K562 (cell line): ENCODE data around the gene OTUB2.

ENCODE experiments used
- CTCF ChIP-seq, 3 experiments: IDR thresholded peaks in 2 of 3; conservative IDR thresholded peaks in 1 of 3; 2 replicates each; pipeline ENCODE4 v1.5.1; 2011 to 2012; ENCODE audit warnings: low read length in 3 of 3, mild to moderate bottlenecking in 3 of 3, control low read depth in 2 of 3, improper control_type of control experiment in 1 of 3, inconsistent platforms in 1 of 3, low read depth in 1 of 3, mixed read lengths in 1 of 3, moderate library complexity in 1 of 3; ENCODE audit not compliant: insufficient read depth in 2 of 3
- SIN3B ChIP-seq: fragments of 450-650 bp; IDR thresholded peaks from 2 replicates; pipeline ENCODE4 v1.6.1; 2017; ENCODE audit warnings: low read depth, mild to moderate bottlenecking, moderate library complexity

DNA sequence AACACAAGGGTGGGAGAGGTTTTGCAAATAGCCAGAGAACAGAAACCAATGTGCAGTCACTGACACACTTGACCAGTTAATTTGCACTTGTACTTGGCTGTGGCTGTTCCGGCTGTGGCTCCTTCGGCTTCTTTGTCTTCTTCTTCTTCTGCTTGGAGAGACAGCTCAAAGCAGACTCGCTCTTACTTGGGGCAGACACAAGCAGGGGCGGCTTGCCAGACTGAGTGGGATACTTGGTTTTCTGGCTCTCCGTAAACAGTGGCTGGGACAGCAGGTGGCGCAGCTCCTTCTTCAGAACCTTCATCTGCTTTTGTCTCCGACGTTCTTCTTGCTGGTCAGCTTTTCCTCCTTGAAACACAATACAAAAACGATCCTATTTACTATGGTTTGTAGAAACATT lies 25.0 kb downstream of the OTUB2 start:
- TF ChIP-seq CTCF (IDR thresholded peaks at IDR 0.05 in 2 of 3, conservative IDR thresholded peaks at IDR 0.05 in 1 of 3; ENCODE audit: insufficient read depth in 2 of 3, low read depth in 1 of 3, low read length in 3 of 3) (peak in 1 of 3 experiments; percentile 27; a peak in 2 of 6 replicates), SIN3B (no peak)
